HepG2 (cell line): Measurements from ENCODE around the gene BAMBI. TPM values are rescaled to one million over a fixed set of nuclear protein-coding genes. Genes with fewer than 3 reads are reported as not detected.

Experiments used
- ATAC-seq: fragments of 200-7000 bp; cut with Tn5 transposase; 3 replicates; pipeline ENCODE4 v1.9.1; 2020; ENCODE audit warnings: mild to moderate bottlenecking, moderate library complexity
- BruUV-seq: library from RNA; stranded (reverse); fragments of 400-500 nt; replicated peaks from 2 replicates; lab custom pipeline; 2021; lab: Mats Ljungman, UMichigan
- CTCF ChIA-PET: fragments of 300-600 bp; formaldehyde crosslinking; extraction: SDS; loops from one replicate; lab custom pipeline; 2021; ENCODE audit warnings: low total read pairs, inconsistent platforms, low intra/inter-chr PET ratio; lab: Yijun Ruan, JAX
- POLR2A ChIA-PET: fragments of 350-600 bp; sonication (Branson Sonifier 250); formaldehyde crosslinking; loops from one replicate; lab custom pipeline; 2020; ENCODE audit warnings: antibody characterized with exemption, inconsistent platforms; lab: Yijun Ruan, JAX
- DNase-seq: peaks from one replicate; pipeline ENCODE4 v3.0.0-alpha.2; 2015; ENCODE audit warnings: low spot score
- FAIRE-seq: peaks from 3 replicates; lab custom pipeline; 2011; peaks lifted over from hg19 to GRCh38; lab: Jason Lieb, UNC
- H2AFZ ChIP-seq: one replicate; pipeline ENCODE4 v1.6.1; 2011; ENCODE audit warnings: low read length, inconsistent platforms
- H3K27ac ChIP-seq: fragments of 300-600 bp; 3 replicates; pipeline ENCODE4 v1.8.0; 2011; ENCODE audit warnings: mixed run types, mild to moderate bottlenecking, mixed read lengths, low read length, inconsistent platforms; ENCODE audit not compliant: insufficient read depth; ENCODE audit errors: extremely low read length
- H3K27me3 ChIP-seq, 2 experiments: fragments of 200-600 bp in 1 of 2; 2 replicates in 1 of 2; 3 replicates in 1 of 2; pipeline versions ENCODE4 v1.6.0 to v1.8.0; 2011; ENCODE audit warnings: low read length in 2 of 2, mild to moderate bottlenecking in 2 of 2, moderate library complexity in 2 of 2, inconsistent platforms in 1 of 2; ENCODE audit not compliant: insufficient read depth in 2 of 2, control insufficient read depth in 1 of 2
- H3K36me3 ChIP-seq, 2 experiments: fragments of 200-600 bp in 1 of 2; replicated peaks in 1 of 2; 2 replicates in 1 of 2; 3 replicates in 1 of 2; pipeline versions ENCODE4 v1.5.1 to v1.8.0; 2011; ENCODE audit warnings: low read length in 2 of 2, inconsistent platforms in 1 of 2; ENCODE audit not compliant: insufficient read depth in 2 of 2, control insufficient read depth in 1 of 2
- H3K4me1 ChIP-seq: 2 replicates; pipeline ENCODE4 v1.5.1; 2012; ENCODE audit warnings: low read length, inconsistent platforms; ENCODE audit not compliant: insufficient read depth
- H3K4me2 ChIP-seq: 2 replicates; pipeline ENCODE4 v1.6.0; 2011; ENCODE audit warnings: low read depth, low read length, inconsistent platforms
- H3K4me3 ChIP-seq, 3 experiments: fragments of 200-600 bp in 1 of 3; sonication (generic), shearing (Covaris generic) in 1 of 3; replicated peaks in 1 of 3; 2 replicates each; pipeline ENCODE4 v1.5.1; 2011 to 2016; ENCODE audit warnings: low read length in 3 of 3, inconsistent platforms in 2 of 3, low read depth in 2 of 3, mild to moderate bottlenecking in 2 of 3, control low read depth in 1 of 3, mixed read lengths in 1 of 3; ENCODE audit not compliant: insufficient read depth in 1 of 3
- H3K79me2 ChIP-seq: one replicate; pipeline ENCODE4 v1.6.1; 2011; ENCODE audit warnings: low read length, inconsistent platforms; ENCODE audit not compliant: insufficient read depth
- H3K9ac ChIP-seq: 2 replicates; pipeline ENCODE4 v1.6.0; 2011; ENCODE audit warnings: mild to moderate bottlenecking, low read depth, low read length, inconsistent platforms; ENCODE audit not compliant: insufficient read depth
- H3K9me3 ChIP-seq: 2 replicates; pipeline ENCODE4 v1.5.1; 2012; ENCODE audit warnings: mild to moderate bottlenecking, low read length
- H4K20me1 ChIP-seq: 2 replicates; pipeline ENCODE4 v1.6.0; 2011; ENCODE audit warnings: inconsistent platforms, mild to moderate bottlenecking, low read length, moderate library complexity; ENCODE audit not compliant: insufficient read depth
- GTF3A ChIP-seq: sonication (generic); formaldehyde crosslinking; conservative IDR thresholded peaks from 2 replicates; pipeline ENCODE4 v1.4.0; 2020; ENCODE audit warnings: mild to moderate bottlenecking, missing genetic modification reagents
- HDAC6 ChIP-seq: fragments of 200-600 bp; sonication (generic); IDR thresholded peaks from 2 replicates; pipeline ENCODE4 v1.7.0; 2017; ENCODE audit warnings: mild to moderate bottlenecking, antibody characterized with exemption, low read length, low read depth
- ISX ChIP-seq: sonication (generic); formaldehyde crosslinking; conservative IDR thresholded peaks from 2 replicates; pipeline ENCODE4 v1.5.0; 2020; ENCODE audit warnings: missing genetic modification reagents
- JUN ChIP-seq: sonication (generic); formaldehyde crosslinking; IDR thresholded peaks from 2 replicates; pipeline ENCODE4 v1.4.0; 2020; ENCODE audit warnings: mild to moderate bottlenecking, missing genetic modification reagents
- JUND ChIP-seq: sonication (generic); formaldehyde crosslinking; IDR thresholded peaks from 2 replicates; pipeline ENCODE4 v1.8.0; 2022; ENCODE audit warnings: mild to moderate bottlenecking, missing genetic modification reagents
- KAT8 ChIP-seq: IDR thresholded peaks from 2 replicates; pipeline ENCODE4 v1.6.1; 2016; ENCODE audit warnings: missing genetic modification reagents, missing compliant biosample characterization
- KMT2B ChIP-seq: IDR thresholded peaks from 2 replicates; pipeline ENCODE4 v1.6.1; 2016; ENCODE audit warnings: missing genetic modification reagents, missing compliant biosample characterization
- NCOA2 ChIP-seq: sonication (generic); formaldehyde crosslinking; IDR thresholded peaks from 2 replicates; pipeline ENCODE4 v1.8.0; 2022; ENCODE audit warnings: inconsistent platforms
- ONECUT2 ChIP-seq: sonication (generic); formaldehyde crosslinking; IDR thresholded peaks from 2 replicates; pipeline ENCODE4 v1.4.0; 2020; ENCODE audit warnings: missing genetic modification reagents
- PHF20 ChIP-seq: sonication (generic); formaldehyde crosslinking; IDR thresholded peaks from 2 replicates; pipeline ENCODE4 v1.5.0; 2020; ENCODE audit warnings: mild to moderate bottlenecking, missing genetic modification reagents
- TCF12 ChIP-seq, 2 experiments: fragments of 450-650 bp in 1 of 2; sonication (generic) in 1 of 2; formaldehyde crosslinking in 1 of 2; IDR thresholded peaks; 2 replicates each; pipeline versions ENCODE4 v1.6.1 to v1.8.0; 2017 to 2022; ENCODE audit warnings: antibody characterized with exemption in 1 of 2, mild to moderate bottlenecking in 1 of 2, missing genetic modification reagents in 1 of 2, moderate library complexity in 1 of 2
- TERF1 ChIP-seq: sonication (generic); formaldehyde crosslinking; IDR thresholded peaks from 2 replicates; pipeline ENCODE4 v1.8.0; 2022; ENCODE audit warnings: mild to moderate bottlenecking, missing genetic modification reagents, moderate library complexity
- YEATS2 ChIP-seq: sonication (generic); formaldehyde crosslinking; IDR thresholded peaks from 2 replicates; pipeline ENCODE4 v1.4.0; 2020; ENCODE audit warnings: missing genetic modification reagents, borderline replicate concordance
- YY1 ChIP-seq: IDR thresholded peaks from 2 replicates; pipeline ENCODE4 v1.6.1; 2011; ENCODE audit warnings: low read length, low read depth, moderate library complexity, mild to moderate bottlenecking; ENCODE audit not compliant: insufficient read depth, insufficient replicate concordance
- ZFX ChIP-seq: sonication (generic); formaldehyde crosslinking; IDR thresholded peaks from 2 replicates; pipeline ENCODE4 v1.4.0; 2020; ENCODE audit warnings: mild to moderate bottlenecking, low read depth, missing genetic modification reagents, moderate library complexity
- ZNF224 ChIP-seq: sonication (generic); formaldehyde crosslinking; IDR thresholded peaks from 2 replicates; pipeline ENCODE4 v1.5.0; 2020; ENCODE audit warnings: mild to moderate bottlenecking, missing genetic modification reagents
- ZNF260 ChIP-seq: sonication (generic); formaldehyde crosslinking; IDR thresholded peaks from 2 replicates; pipeline ENCODE4 v1.4.0; 2020; ENCODE audit warnings: missing genetic modification reagents, low read depth, mild to moderate bottlenecking, borderline replicate concordance
- ZNF274 ChIP-seq: sonication (generic); formaldehyde crosslinking; IDR thresholded peaks from 2 replicates; pipeline ENCODE4 v1.5.1; 2020; ENCODE audit warnings: mild to moderate bottlenecking, missing genetic modification reagents
- ZNF563 ChIP-seq: sonication (generic); formaldehyde crosslinking; IDR thresholded peaks from 2 replicates; pipeline ENCODE4 v1.8.0; 2022; ENCODE audit warnings: mild to moderate bottlenecking, moderate library complexity, missing genetic modification reagents
- ZNF790 ChIP-seq: sonication (generic); formaldehyde crosslinking; IDR thresholded peaks from 2 replicates; pipeline ENCODE4 v1.8.0; 2022; ENCODE audit warnings: missing genetic modification reagents, mild to moderate bottlenecking, borderline replicate concordance
- ZNF816 ChIP-seq: sonication (generic); formaldehyde crosslinking; IDR thresholded peaks from 2 replicates; pipeline ENCODE4 v1.8.0; 2022; ENCODE audit warnings: missing genetic modification reagents, mild to moderate bottlenecking, borderline replicate concordance
- whole genome bisulfite sequencing: methylation state at CpG from one replicate; pipeline ENCODE4 v1.1.6; 2017; ENCODE audit warnings: low lambda C conversion rate; 5-methylcytosine and 5-hydroxymethylcytosine counted together
- in situ Hi-C: cut with HindIII; loops from 2 replicates; pipeline ENCODE4 v1.10.0; 2017; ENCODE audit warnings: low pct_unique_long_range_greater_than_20kb; ENCODE audit not compliant: extremely low pct_ligation_motif_present
- intact Hi-C: fragments of 100-400 bp; cut with micrococcal nuclease; formaldehyde crosslinking; loops from one replicate; pipeline ENCODE4 v1.10.0; 2022; ENCODE audit not compliant: unreplicated experiment
- polyA plus RNA-seq, 8 experiments: library from polyadenylated mRNA; depleted of rRNA in 3 of 8; stranded (reverse) in 7 of 8; unstranded in 1 of 8; fragments of >200 nt; fragmentation: Illumina TruSeq in 4 of 8; extraction: Trizol in 4 of 8; gene quantifications; 2 replicates each; pipeline versions ENCODE4 v1.2.1 to v1.2.3, GENCODE V29; 2011 to 2016; ENCODE audit warnings: low read depth in 4 of 8, missing spikeins in 1 of 8, mixed read lengths in 1 of 8; ENCODE audit not compliant: insufficient read depth in 1 of 8
- total RNA-seq, 5 experiments: library from RNA; depleted of rRNA; stranded (reverse); fragments of >200 nt; fragmentation: Illumina TruSeq; extraction: Trizol; gene quantifications; 2 replicates each; pipeline ENCODE4 v1.2.3, GENCODE V29; 2016; ENCODE audit warnings: low read depth in 1 of 5
- TF ChIP-seq, protein P1 (sequence below): sonication (generic); formaldehyde crosslinking; IDR thresholded peaks from 2 replicates; pipeline ENCODE4 v1.4.0; 2020; ENCODE audit warnings: missing genetic modification reagents

The BAMBI gene
- total and polyA plus RNA-seq, 2 of the 13 experiments (the other 11 are each of a cell fraction or from before 2014, with no cell fraction given) = 12.0 to 23.6 TPM

GRCh38 chr10:28678687-28679457 lies 1.6 kb downstream of the BAMBI start:
- Histone ChIP-seq H3K79me2 (peaks cover 49% of the 10 kb centered on the region), H3K27ac (peak overlapping the region; percentile 71), H3K4me2 (peak overlapping the region; percentile 90), H3K4me3 (peak overlapping the region; percentile 93 to 99 (median 99)), H3K9ac (peak overlapping the region; percentile 94), H3K27me3 (peaks cover 0 to 26% of the 10 kb centered on the region in 2 experiments; a peak in 4 of 5 replicates), H3K4me1 (peaks cover 31% of the 10 kb centered on the region), H3K9me3 (no peaks in the 10 kb centered on the region), H3K36me3 (peaks cover 7 to 24% of the 10 kb centered on the region in 2 experiments), H2AFZ (no peak overlapping the region), H4K20me1 (peaks cover 52% of the 10 kb centered on the region)
- DNase-seq = peak; percentile 84
- POLR2A ChIA-PET = interaction anchor here (1.0 to 1.7 kb wide), 2 partner anchors 28 to 261 kb away, joined by 3 to 4 read pairs; no protein-coding TSS in a partner anchor
- FAIRE-seq = peak; percentile 74
- ATAC-seq = peak; percentile 28
- intact Hi-C loops (loop anchor here (1.0 to 5.0 kb wide), 2 partner anchors 312 to 638 kb away; no protein-coding TSS in a partner anchor), in situ Hi-C loops (loop anchor here (5.0 kb wide), 1 partner anchor 313 kb away; no protein-coding TSS in a partner anchor)
- whole genome bisulfite sequencing = under 1% methylated on average over 12 of the region's 12 CpGs
- CTCF ChIA-PET = interaction anchor here (3.1 kb wide), 1 partner anchor 313 kb away, joined by 13 read pairs; no protein-coding TSS in a partner anchor
- BruUV-seq = TSS peak; percentile 58
- TF ChIP-seq ONECUT2 (CRISPR knock-in tag) = no peak
- no peak for TF ChIP-seq ISX (CRISPR knock-in tag)
- no peak for TF ChIP-seq HDAC6
- no peak for TF ChIP-seq YEATS2
- TF ChIP-seq ZNF260 (CRISPR knock-in tag) = no peak
- no peak for TF ChIP-seq JUND
- no peak for TF ChIP-seq ZNF563 (CRISPR knock-in tag)
- TF ChIP-seq NCOA2 = peak; percentile 56; the same call in 1 of the 2 replicates
- 0 out of 2 replicates have a peak, but pooled peaks have one; percentile 20 for TF ChIP-seq KAT8 (CRISPR knock-in tag)
- TF ChIP-seq TERF1 (CRISPR knock-in tag) = no peak
- TF ChIP-seq ZFX = no peak
- no peak for TF ChIP-seq GTF3A (CRISPR knock-in tag)
- TF ChIP-seq ZNF790 = no peak
- TF ChIP-seq ZNF224 (CRISPR knock-in tag) = no peak
- no peak for TF ChIP-seq ZNF274 (CRISPR knock-in tag)
- no peak for TF ChIP-seq JUN (CRISPR knock-in tag)
- TF ChIP-seq TCF12 (IDR thresholded peaks at IDR 0.05) = no peak
- TF ChIP-seq TCF12 (CRISPR knock-in tag; IDR thresholded peaks at IDR 0.05) = no peak
- TF ChIP-seq, protein P1, sequence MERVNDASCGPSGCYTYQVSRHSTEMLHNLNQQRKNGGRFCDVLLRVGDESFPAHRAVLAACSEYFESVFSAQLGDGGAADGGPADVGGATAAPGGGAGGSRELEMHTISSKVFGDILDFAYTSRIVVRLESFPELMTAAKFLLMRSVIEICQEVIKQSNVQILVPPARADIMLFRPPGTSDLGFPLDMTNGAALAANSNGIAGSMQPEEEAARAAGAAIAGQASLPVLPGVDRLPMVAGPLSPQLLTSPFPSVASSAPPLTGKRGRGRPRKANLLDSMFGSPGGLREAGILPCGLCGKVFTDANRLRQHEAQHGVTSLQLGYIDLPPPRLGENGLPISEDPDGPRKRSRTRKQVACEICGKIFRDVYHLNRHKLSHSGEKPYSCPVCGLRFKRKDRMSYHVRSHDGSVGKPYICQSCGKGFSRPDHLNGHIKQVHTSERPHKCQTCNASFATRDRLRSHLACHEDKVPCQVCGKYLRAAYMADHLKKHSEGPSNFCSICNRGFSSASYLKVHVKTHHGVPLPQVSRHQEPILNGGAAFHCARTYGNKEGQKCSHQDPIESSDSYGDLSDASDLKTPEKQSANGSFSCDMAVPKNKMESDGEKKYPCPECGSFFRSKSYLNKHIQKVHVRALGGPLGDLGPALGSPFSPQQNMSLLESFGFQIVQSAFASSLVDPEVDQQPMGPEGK = no peak
- no peak for TF ChIP-seq PHF20 (CRISPR knock-in tag)
- no peak for TF ChIP-seq ZNF816
- TF ChIP-seq YY1 = peak; percentile 66
- no peak for TF ChIP-seq KMT2B (CRISPR knock-in tag)
